ENCODE results near the gene TRIM63.

The TRIM63 gene

GRCh38 chr1:26037904-26038303, 29.5 kb downstream of the TRIM63 start:
- no peak for ATAC-seq
- no peak for TF ChIP-seq PATZ1 (CRISPR knock-in tag; IDR thresholded peaks at IDR 0.05; ENCODE audit: borderline replicate concordance)
- TF ChIP-seq ARNTL (CRISPR knock-in tag; IDR thresholded peaks at IDR 0.05; ENCODE audit: borderline replicate concordance, low read depth): no peak
- TF ChIP-seq ZNF70 (CRISPR knock-in tag; IDR thresholded peaks at IDR 0.05): no peak
- no peak for TF ChIP-seq ZFP30 (CRISPR knock-in tag; IDR thresholded peaks at IDR 0.05)
- no peak for TF ChIP-seq CSRNP3 (CRISPR knock-in tag; IDR thresholded peaks at IDR 0.05)
- TF ChIP-seq ZC3H10 (CRISPR knock-in tag; IDR thresholded peaks at IDR 0.05): no peak
- TF ChIP-seq TCF4 (CRISPR knock-in tag; IDR thresholded peaks at IDR 0.05; ENCODE audit: borderline replicate concordance): no peak
- TF ChIP-seq ESRRG (CRISPR knock-in tag; IDR thresholded peaks at IDR 0.05): no peak
- TF ChIP-seq POU6F1 (CRISPR knock-in tag; IDR thresholded peaks at IDR 0.05; ENCODE audit: borderline replicate concordance, low read depth): no peak

- TF ChIP-seq ZNF8 (CRISPR knock-in tag; IDR thresholded peaks at IDR 0.05): no peak
- TF ChIP-seq ZNF70 (CRISPR knock-in tag; IDR thresholded peaks at IDR 0.05): no peak
- no peak for TF ChIP-seq TSHZ2 (CRISPR knock-in tag; IDR thresholded peaks at IDR 0.05)
- no peak for TF ChIP-seq ARNTL (CRISPR knock-in tag; IDR thresholded peaks at IDR 0.05; ENCODE audit: borderline replicate concordance, low read depth)
- TF ChIP-seq TCF4 (CRISPR knock-in tag; IDR thresholded peaks at IDR 0.05; ENCODE audit: borderline replicate concordance): no peak
- no peak for TF ChIP-seq SNAI2 (CRISPR knock-in tag; IDR thresholded peaks at IDR 0.05)
- TF ChIP-seq CSRNP3 (CRISPR knock-in tag; IDR thresholded peaks at IDR 0.05): no peak
- TF ChIP-seq CREB5 (CRISPR knock-in tag; IDR thresholded peaks at IDR 0.05; ENCODE audit: low read depth): no peak
- no peak for TF ChIP-seq ZFP30 (CRISPR knock-in tag; IDR thresholded peaks at IDR 0.05)
- no peak for TF ChIP-seq TOX (CRISPR knock-in tag; IDR thresholded peaks at IDR 0.05; ENCODE audit: borderline replicate concordance)
- TF ChIP-seq ISL1 (CRISPR knock-in tag; IDR thresholded peaks at IDR 0.05): no peak
- TF ChIP-seq GLIS3 (CRISPR knock-in tag; IDR thresholded peaks at IDR 0.05): no peak
- TF ChIP-seq RARB (CRISPR knock-in tag; IDR thresholded peaks at IDR 0.05): no peak
- TF ChIP-seq ZC3H10 (CRISPR knock-in tag; IDR thresholded peaks at IDR 0.05): no peak
- TF ChIP-seq ZFP3 (CRISPR knock-in tag; IDR thresholded peaks at IDR 0.05): no peak
- TF ChIP-seq PPARA (CRISPR knock-in tag; IDR thresholded peaks at IDR 0.05; ENCODE audit: borderline replicate concordance): no peak
- TF ChIP-seq BACH2 (CRISPR knock-in tag; IDR thresholded peaks at IDR 0.05; ENCODE audit: borderline replicate concordance): no peak
- no peak for TF ChIP-seq OSR1 (CRISPR knock-in tag; IDR thresholded peaks at IDR 0.05)
- TF ChIP-seq PATZ1 (CRISPR knock-in tag; IDR thresholded peaks at IDR 0.05; ENCODE audit: borderline replicate concordance): no peak
- ATAC-seq: no peak
These were observed 30.6 kb downstream of the TRIM63 start for GRCh38 chr1:26036756-26037281.

All from SK-N-SH treated with all-trans-retinoic acid at 6 μM for 48 hours (cell line).